ENCODE data around the gene HRH2.

GRCh38 chr5:175745210-175745609, 87.3 kb downstream of the HRH2 start:
- TF ChIP-seq CTCF (IDR thresholded peaks at IDR 0.05; ENCODE audit: low read length) (no peak), EZH2 (IDR thresholded peaks at IDR 0.05; ENCODE audit: borderline replicate concordance, low read length) (no peak)

Measured in OCI-LY1 (cell line).